HG03469 (cell line): ENCODE measurements around the gene BUD23.
A peak's percentile ranks its signal among the peaks of the same experiment; 100 is the strongest.
"Not testable (repeated sequence)": the region's sequence is repeated elsewhere in the genome, so short reads cannot be mapped to it uniquely, and the experiment has no call there.

Source experiments
- ATAC-seq: cut with Tn5 transposase; IDR thresholded peaks from one replicate; pipeline ENCODE4 v1.9.1; 2021; ENCODE audit warnings: mild to moderate bottlenecking, moderate library complexity, moderate number of reproducible peaks; ENCODE audit not compliant: unreplicated experiment

Gene BUD23

DNA sequence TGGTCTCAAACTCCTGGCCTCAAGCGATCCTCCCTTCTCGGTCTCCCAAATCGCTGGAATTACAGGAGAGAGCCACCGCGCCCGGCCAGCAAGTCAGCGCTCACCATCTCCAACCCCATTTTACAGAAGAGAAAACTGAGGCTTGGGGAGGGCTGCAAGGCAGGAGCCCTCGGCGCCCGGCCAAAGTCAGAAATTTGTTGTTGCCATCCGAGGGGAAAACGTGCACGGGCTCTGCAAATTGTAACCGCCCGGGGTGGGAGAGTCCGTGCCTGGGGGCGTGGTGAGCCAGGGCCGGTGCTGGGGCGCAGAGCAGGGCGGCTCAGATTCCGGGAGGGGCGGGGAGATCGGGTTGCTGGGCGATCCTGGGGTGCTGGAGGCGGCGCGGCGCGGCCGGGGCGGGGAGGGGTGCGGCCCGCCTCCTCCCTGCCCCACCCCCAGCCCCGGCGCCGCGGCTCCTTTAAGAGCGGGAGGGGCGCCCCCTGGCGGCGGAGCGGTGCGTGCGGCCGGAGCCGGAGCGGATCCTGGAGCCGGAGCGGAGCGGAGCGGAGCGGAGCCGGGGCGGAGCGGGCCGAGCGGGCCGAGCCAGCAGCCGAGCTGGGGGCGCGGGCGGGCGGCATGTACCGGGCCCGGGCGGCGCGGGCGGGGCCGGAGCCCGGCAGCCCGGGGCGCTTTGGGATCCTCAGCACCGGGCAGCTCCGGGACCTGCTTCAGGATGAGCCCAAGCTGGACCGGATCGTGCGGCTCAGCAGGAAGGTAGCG lies 15.9 kb upstream of the BUD23 start, which contains the start of gene VPS37D:
Gene VPS37D, plus strand, starts transcription at position 488 of the 759 bp plus-strand sequence. Its CDS starts 128 bp downstream, at position 616.
- ATAC-seq = peak; percentile 61

DNA sequence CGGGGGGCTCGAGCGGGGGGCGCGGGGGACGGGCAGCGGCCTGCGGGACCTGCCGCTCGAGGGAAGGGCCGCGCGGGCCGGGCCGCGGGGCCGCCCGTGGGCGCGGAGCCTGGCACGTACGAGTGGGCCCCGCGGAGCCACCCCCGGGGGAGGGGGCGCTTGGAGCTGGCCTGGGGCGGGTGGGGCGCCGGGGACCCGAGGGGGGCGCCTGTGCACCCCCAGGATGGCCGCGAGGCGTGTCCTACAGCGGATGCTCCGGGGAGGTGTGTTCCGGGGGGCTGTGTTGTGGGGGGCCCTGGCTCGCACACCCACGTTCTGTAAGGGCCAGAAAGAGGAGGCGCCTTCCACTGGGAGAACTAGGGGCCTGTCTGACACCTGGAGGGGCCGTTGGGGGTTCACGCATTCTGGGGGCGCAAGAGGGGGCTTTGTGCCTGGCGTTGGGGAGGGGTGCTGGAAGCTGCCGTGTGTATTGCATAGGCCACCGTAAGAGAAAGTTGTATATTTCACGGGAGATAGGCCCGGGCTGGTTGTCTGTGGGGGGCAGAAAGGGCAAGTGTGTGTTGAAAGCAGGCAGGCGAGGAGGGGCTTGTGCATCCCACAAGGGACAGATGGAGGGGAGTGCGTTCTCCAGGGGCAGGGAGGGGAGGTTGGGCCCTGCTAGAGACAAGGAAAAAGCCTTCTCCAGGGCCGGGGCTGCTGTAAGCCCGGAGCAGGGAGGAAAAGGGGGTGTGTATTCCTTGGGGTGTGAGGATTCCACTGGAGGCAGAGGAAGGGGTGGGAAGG lies 15.1 kb upstream of the BUD23 start:
- no peak for ATAC-seq

DNA sequence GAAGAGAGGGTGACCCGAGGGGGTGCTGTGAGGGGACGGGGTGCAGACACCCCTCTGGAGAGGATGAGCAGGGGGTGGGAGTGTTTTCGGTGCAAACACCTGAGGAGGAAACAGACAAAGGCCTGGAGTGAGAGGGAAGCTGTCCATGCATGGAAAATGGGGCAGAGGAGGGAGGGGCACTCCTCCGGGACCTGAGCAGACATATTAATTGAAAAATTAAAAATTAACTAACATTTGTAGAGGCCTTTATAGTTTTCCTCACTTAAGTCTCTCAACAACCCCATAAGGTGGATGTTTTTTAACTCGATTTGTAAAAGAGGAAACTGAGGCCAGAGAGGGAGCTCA lies 14.5 kb upstream of the BUD23 start:
- no peak for ATAC-seq

DNA sequence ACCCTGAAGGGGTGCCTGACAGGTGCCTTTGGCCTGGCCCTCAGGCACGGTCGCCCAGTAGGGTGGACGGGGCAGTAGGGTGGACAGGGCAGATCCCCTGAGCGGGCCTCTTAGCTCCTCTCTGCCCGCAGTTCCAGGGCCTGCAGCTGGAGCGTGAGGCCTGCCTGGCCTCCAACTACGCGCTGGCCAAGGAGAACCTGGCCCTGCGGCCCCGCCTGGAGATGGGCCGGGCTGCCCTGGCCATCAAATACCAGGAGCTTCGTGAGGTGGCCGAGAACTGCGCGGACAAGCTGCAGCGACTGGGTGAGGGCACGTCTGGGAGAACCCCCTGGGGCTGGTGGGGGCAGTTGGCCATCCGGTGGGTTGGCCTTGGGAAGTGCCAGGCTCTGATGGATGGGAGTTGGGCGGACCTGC lies 14.1 kb upstream of the BUD23 start:
- ATAC-seq = no peak

DNA sequence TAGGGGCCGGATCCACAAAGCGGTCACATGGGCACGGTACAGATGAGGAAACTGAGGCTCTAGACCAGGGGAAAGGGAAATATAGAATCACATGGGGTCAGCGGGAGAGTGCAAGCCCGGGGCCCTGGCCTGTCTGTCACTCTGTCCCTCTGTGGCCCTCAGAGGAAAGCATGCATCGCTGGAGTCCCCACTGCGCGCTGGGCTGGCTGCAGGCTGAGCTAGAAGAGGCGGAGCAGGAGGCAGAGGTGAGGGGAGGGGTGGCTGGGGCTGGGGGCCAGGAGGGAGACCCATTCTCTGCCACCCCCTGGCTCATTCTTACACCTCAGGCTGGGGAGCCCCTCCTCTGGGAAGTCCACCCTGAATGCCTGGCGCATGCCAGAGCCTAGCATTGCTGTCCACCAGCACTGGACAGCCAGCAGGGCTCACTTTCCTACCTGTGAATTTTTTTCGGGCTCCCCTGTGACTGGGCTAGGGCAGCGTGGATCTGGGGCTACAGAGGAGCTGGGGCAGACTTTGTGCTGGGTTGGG lies 13.5 kb upstream of the BUD23 start:
- ATAC-seq = no peak

DNA sequence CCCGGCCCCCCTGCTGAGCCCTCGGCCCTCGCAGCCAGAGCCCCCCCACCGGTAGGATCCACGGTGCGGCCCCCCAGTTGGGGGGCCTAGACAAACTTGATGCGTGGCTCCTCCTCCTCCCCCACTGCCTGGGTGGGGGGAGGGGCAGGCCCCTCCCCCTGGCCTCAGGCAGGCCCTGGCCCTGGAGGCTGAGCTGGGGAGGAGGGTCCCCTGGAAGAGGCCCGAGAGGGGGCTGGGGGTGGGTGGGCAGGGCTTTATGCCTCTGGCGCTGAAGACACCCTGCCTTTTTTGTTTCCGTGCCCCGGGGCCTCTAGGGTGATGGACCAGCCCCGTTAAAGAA lies 12.1 kb upstream of the BUD23 start:
- ATAC-seq = no peak

DNA sequence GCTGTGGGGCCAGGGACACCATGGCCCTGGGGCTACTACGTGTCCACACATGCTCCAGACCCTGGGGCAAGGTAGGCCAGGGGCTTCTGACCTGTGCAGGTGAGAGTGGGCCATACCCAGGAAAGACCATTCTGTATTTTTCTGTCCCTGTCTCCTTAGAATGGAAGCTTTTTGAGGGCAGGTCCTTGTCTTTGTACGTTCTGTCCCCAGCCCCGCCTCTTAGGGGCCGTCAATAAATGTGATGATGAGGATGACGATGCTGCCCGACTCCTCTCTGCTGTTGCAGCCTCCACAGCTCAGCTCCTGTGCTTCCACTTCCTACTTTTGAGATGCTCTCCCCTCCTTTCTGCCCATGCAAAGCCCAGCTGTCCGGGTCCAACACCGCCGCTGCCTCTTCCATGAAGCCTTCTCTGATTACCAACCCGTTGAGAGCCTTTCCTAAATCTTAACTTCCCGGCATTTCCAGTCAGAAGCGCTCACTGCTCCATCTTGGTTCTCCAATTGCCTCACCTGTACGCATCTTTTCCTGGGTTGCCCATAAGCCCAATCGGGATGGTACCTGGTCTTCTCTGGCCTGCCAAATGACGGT lies 11.4 kb upstream of the BUD23 start:
- ATAC-seq = no peak

DNA sequence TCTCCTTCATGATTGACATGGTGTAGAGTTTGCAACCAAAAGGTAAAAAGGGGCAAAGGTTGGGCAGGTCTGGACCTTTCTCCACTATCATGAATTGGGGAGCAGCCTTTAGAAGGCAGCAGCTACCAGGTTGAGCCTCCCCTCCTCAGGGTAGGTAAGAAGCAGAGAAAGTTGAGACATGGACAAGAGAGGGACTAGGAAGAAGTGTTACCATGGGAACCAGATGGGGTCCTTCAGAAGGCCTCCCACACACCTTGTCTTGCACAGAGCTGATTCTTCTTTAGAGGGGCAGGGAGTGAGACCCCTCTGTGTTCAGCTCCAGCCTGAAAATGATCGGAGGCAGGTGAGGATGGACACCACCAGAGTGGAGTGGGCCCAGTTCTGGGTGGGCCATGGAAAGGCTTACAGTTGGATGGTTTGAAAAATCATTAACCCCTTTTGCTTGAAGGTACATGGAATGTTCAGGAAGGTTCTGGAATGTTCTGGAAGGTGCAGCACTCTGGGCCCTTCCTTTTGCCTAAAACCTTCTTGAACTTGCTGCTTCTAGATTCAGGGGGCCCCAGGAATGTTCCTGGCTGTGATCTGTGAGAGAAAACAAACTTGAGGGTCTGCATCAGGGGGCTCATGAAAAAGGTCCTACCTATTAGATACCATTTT lies 8.8 kb upstream of the BUD23 start:
- ATAC-seq = no peak

DNA sequence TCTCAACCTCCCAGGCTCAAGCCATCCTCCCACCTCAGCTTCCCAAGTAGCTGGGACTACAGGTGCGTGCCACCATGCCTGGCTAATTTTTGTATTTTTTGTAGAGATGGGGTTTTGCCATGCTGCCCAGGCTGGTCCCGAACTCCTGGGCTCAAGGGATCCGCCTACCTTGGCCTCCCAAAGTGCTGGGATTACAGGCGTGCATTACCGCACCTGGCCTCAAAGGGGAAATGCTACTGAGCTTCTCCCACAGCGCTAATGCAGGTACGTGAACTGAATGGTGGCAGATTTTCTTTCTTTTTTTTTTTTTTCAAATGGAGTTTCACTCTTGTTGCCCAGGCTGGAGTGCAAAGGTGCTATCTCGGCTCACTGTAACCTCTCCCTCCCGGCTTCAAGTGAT lies 7.3 kb upstream of the BUD23 start:
- not testable (repeated sequence) for ATAC-seq

DNA sequence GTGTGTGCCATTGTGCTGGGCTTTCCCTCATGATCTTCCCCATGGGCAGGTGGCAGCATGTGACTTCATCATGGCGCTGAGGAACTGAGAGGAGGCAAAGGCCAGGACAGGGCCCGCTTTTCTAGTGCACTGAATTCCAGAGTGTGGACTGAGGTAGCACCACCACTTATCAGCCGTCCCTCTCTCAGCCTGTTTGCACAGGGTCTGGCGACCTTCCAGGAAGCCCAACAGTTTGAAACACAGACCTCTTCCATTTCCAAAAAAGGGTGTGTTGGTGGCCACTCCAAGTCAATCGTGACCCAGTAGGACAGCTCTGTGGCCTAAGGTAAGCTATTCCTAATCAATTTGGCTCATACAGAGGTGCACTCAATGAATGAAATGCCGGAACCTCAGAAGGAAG lies 4.5 kb upstream of the BUD23 start:
- ATAC-seq = no peak

DNA sequence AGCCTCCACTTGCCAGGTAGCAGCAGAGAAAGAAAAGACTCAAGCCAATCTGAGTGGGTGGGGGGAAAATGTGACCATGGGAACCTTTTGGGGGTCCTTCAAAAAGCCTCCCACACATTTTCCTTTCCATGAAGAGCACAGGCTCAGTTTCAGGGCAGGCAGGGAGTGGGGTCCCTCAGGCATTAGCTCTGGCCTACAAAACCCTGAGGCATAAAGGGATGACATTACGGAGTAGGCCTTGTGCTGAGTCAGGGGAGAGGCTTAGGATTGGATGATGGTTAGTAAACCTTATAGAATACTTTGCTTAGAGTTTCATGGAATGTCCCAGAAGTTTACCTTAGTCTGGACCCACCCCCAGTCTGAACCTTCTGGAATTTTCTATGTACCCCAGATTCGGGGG lies 3.7 kb upstream of the BUD23 start:
- ATAC-seq = no peak

DNA sequence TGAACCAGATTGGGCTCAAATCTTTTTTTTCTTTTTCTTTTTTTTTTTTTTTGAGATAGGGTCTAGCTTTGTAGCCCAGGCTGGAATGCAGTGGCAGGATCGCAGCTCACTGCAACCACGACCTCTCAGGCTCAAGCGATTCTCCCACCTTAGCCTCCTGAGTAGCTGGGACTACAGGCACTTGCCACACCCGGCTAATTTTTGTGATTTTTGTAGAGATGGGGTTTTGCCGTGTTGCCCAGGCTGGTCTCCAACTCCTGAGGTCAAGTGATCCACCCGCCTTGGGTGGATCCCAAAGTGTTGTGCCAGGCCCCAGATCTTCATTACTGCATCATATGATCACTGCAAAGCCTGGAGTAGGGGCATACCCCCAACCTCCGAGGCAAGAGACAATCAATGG lies 2.9 kb upstream of the BUD23 start:
- ATAC-seq = no peak

DNA sequence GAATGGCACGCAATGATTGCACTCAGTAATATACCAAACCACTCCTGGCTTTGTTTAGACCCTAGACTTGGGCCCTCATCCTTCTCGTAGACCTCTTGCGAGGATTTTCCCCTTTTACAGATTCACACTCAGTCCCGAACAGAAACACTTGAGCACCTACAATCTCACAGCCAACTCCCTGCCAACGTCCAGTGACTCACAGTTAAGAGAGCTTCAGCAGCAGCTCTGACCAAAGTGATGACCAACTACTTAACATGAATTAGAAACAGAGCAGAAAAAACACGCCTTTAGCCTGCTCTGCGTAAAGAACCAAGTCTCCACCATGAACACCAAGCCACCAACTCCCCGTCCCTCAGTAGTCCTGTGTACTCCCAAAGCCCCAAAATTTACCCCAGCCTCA lies 2.4 kb upstream of the BUD23 start:
- ATAC-seq = no peak

DNA sequence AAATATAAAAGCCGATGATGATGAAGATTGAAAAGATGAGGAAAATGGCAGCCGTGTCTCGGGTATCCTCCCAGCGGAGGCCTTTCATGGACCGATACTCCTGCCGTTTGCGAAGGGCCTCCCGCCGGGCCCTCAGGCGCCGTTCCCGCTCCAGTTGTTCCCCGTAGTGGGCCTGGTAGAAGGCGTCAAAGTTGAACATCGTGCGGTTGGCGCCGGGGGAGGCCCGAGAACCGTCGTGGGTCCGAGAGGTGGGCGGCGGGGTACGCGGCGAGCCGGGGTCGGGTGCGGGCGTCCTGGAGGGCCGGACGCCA lies 697 bp upstream of the BUD23 start:
- no peak for ATAC-seq

DNA sequence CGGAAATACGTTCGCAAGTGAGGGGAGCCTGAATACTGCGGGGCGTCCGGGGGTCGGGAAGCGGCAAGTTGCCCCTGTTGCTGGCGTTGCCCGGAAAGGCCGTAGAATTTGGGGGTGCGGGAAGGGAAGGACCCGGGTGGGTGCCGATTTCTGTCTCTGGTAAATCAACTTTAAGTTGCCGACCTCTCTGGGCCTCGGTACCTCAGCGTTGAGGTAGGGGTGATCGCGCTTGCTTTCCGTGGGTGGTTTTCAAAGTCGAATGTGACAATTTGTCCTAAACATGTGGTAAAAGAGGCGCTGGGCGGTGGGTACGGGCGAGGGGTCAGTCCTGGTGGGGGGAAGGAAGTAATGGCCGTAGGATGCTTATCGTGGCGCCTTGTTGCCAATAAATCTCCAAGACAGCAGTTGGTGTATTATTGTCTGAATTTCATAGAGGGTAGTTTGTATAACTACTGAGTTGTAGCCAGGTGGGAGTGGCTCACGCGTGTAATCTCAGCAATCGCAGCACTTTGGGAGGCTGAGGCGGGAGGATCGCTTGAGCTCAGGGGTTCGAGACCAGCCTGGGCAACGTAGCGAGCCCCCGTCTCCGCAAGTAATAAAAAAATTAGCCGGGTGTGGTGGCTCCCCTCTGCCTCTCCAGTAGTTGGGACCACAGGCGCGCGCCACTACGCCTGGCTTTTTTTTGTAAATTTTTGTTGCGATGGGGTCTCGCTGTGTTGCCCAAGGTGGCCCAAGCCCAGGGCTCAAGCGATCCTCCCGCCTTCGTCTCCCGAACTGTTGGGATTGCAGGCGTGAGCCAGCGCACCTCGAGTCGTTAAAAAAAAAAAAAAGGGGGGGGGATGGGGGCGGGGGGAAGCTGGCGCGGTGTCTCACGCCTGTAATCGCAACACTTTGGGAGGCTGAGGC lies 644 bp downstream of the BUD23 start:
- ATAC-seq = no peak

DNA sequence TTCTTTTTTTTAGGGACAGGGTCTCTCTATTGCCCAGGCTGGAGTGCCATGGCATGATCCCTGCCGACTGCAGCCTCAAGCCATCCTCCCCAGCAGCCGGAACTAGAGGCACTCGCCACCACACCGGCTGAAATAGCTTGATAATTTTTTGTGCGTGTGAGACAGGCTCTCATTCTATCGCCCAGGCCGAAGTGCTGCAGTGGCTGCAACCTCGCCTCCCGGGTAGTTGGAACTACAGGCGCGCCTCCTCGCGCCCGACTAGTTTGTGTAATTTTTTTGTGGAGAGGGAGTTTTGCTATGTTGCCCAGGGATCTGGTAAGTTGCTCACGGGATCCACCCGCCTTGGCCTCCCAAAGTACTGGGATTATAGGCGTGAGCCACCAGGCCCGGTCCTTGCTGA lies 1.9 kb downstream of the BUD23 start:
- ATAC-seq = no peak

DNA sequence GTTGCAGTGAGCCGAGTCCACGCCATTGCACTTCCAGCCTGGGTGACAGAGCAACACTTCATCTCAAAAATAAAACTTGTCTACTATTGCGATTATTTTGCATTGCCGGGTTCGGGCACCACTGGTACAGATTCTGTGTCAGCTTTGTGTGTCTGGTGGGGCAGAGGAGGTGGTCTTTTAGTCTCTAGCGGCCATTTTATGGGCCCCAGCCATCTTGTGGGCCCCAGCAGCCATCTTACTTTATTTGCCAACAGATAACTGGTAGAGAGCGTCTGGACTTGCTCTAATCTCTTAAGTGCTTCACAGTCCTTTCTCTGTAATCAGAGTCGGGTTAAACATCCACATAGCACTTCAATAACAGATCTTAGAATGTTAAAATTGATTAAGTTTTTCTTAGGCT lies 4.9 kb downstream of the BUD23 start:
- no peak for ATAC-seq

DNA sequence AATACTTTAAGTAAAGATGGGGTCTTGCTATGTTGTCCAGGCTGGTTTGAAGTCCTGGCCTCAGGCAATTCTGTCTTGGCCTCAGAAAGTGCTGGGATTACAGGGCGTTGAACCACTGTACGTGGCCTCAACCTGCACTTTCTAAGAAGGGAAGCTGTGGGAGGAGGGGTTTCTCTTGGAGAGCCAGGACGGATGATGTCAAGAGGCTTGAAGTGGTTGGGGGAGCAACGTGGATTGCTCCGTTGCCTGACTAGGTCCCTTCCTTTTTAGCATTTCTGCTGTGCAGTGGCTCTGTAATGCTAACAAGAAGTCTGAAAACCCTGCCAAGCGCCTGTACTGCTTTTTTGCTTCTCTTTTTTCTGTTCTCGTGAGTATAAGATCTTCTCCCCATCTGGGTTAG lies 7.2 kb downstream of the BUD23 start:
- ATAC-seq = no peak

DNA sequence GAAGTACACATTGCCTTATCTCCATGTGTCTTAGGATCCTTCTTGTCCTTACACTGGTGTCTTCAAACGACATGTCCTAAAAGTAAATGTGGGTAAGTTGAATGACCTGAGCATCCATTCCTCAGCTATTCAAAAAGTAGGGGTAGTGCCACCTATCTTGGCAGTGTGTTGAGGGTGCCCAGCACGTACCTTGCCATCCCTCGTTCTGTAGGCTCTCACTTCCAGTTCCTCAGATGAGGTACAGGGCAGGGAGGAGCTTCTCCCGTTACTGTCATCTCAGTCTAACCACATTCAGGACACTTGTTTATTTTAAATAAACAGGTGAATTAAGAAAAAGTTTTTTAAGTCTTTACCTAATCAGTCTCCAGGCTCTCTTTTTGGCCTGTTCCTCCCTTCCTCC lies 13.0 kb downstream of the BUD23 start:
- ATAC-seq = no peak

DNA sequence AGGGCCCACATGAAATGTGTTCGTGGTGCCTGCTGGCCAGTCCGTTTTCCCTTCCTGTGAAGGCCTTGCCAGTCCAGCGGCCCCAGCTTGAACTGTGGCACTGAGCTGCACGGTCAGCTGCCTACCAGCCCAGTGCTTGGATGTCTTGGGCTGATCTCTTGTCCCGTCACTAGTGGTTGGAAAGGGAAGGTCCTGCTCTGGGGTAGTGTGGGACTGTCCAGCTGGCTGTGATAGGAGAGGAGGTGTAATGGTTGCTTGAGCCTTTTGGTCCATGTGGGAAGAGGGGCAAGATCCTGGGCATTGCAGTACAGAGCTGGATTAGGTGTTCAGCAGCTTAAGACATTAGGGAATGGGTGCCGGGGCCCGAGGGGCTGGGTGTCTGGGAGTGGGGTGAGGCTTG lies 15.0 kb downstream of the BUD23 start:
- ATAC-seq = no peak
